ENCODE data around the gene AKR1E2.
A peak's percentile ranks its signal among the peaks of the same experiment; 100 is the strongest.

The AKR1E2 gene

DNA sequence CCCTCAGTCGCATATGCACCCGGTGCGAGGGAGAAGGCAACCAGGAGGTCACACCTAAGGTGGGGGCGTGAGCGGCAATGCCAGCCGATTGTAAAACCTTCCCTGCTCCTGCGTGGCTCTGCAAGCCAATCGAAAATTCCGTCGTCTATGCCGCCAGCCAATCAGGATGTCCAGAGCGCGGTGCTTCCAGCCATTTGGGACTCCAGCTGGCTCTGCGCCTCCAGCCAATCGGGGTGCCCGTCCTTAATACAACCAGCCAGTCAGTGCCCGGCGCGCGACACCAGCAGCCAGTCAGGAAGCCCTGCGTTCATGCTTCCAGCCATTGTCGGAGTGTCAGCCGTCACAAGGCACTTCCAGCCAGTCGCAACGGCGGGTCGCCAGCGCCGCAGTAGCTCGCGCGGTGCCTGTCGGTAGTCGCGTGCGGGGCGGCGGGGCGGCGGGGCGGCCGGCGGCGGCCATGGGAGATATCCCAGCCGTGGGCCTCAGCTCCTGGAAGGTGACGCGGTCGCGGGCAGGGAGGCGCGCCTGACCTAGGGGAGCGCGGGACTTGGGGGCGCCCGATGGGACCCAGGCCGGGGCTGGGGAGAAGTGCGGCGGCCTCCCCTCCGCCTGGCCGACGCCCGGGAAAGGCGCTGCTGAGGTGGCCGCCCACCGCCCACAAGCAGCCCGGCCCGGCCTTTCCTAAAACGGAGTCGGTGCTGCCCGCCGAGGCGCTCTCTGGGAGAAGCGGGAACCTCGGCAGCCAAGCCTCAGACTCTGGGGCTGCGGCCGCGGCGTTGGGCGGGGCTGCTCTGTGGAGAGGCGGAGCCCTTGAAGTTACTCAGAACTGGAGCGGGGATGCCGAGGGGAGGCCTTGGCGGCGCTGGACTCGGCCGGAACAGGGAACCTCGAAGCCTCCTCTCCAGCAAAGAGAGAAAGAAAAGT lies at the start of gene AKR1E2:
Gene AKR1E2 (plus strand): TSS at position 340 of the 924 bp plus-strand sequence. CDS start 118 bp downstream, at position 458.
- DNase-seq, result peak; percentile 91

DNA sequence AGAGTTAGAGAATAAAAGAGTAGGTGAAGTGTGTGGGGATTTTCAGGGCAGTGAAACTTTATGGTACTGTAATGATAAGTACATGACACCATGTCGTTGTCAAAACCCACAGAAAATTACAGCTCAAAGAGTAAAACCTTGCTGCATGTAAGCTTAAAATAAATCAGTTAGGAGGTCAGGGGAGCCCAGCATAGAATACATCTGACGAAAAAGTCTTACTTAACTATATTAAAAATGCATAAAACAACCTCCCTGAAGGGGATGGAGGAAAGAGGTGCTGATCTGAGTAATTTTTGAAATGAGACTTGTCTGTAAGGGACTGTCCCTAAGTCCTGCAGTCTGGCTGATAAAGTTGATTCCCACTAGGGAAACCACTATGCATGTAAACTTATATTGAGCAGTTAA lies 49.8 kb upstream of the AKR1E2 start:
- no peak for DNase-seq

DNA sequence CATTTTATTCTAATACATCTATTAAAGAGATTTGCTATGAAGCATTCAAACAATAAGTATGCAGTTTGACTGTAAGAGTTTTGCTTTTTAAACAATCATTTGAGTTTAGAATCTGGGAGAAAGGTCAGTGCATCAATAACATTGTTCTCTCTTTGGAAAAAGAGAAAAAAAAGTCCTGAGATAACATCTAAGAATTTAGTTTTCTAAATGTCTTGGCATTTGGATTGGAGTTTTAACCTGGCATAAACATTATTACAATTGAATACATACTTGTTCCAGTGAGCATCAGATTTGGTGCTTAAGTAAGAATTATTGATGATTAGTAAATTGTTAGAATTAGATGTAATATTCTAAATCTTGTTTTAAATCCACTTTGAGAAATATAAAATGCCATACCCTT lies 47.2 kb upstream of the AKR1E2 start:
- DNase-seq, result no peak

DNA sequence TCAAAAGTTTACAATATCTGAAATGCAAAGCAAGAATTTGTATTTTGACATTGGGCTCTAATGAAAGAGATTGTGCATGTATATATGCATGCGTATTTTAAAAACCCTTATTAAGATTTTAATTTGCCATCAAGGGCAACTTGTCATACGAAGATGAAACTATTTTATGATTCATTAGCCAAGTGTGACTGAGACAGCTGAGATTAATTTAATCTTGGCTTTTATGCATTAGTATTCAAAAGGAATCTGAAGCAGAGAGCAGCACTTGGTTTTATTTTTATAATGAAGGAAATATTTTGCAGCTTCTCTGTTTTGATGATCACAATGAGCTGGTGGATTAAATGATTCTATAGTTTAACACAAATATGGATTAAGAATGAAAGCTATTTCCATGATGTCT lies 45.9 kb upstream of the AKR1E2 start:
- no peak for DNase-seq

DNA sequence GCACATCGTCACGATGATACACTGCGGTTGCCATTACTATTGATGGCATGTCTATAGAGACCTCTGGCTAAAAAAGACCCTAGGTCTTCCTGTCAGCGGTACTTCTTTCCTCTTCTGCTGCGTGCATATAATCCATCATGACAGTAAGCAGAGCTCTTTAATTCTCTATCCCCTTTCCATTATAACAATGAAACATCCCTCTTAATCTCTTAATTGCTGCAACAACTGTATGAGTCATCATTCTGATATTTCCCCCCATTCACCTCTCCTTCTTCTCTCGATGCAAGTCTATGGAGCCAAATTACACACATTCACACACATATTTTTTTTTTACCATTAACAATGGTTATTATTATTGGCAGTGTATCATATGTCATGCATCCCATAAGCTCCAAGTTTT lies 45.2 kb upstream of the AKR1E2 start:
- DNase-seq, result no peak

DNA sequence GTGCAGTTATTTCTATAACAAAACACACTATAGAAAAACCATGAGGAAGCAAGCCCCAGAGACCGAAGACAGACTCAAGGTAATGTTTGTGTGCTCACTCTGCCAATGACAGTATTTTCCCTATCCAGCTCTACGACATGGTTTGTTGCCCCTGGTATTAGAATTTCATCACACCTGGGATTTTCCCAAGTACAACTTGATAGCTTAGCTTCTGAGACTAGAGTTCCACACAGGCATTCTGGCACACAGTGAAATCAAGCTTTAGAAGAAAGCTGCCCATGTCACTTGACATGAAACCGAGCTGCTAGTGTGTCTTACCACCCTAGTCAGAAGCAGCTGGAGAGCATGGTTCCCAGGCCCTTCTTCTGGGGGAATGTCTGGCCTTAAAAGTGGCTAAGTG lies 44.1 kb upstream of the AKR1E2 start:
- DNase-seq, result no peak

DNA sequence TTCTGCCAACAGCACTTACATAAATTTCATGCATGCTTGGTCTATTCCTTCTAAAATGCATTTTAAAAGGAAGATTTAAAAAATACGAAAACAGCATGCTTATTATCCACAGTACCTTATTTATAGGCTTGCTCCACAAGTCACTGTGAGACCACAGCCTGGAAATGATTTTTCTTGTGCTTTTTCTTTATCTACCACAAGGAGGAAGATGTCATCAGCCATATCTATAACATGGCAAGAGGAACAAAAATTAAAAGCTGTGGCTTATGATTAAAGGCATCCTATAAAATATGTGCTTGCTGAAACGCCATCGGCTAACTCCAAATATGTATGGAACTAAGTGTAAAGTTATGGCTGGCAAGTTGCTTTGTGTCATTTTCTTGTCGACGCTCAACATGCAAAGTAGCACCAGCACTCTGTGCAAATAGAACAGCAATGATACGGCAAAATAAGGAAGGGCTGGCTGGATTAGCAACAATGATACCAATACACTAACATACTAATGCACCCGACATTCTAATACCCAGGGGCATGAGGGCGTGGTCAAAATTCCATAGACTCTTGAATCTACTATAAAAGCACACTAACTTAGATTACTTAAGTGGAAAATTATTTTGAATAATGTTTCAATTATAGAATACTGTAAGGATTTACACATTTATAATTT lies 41.2 kb upstream of the AKR1E2 start:
- no peak for DNase-seq

DNA sequence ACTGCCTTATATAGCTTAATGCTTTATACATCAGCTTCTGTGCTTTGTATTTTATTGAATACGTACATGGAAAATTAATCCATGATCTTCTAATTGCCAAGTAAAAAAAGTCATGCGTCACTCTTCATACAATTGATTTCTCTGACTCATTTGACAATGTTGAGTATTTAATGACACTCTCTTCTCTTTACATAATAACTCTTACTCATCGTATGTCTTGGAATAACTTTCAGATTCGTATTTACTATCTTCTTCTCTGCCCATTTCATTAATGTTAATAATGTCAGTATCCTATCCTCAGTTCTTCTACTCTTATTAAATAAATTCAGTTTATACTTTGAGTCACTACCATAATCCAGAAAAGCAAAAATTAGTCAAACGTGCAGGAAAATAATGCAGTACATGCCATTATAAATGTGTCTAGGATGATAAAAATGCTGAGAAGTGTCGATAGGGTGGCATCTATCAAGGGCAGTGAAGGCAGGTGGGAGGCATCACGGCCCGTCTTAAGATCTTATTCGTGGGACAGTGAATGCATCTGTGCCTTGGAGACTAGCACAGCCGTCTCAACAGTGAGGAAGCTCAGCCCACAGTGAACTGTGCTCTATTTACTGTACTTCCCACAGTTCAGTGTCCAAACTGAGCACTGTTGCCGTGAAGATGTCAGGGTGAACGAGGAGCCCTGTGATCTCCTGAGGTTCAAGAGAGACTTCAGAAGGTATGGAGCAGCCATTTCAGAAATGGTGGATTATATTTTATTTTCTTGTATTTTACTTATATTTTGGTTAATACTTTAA lies 39.8 kb upstream of the AKR1E2 start:
- DNase-seq, result no peak

DNA sequence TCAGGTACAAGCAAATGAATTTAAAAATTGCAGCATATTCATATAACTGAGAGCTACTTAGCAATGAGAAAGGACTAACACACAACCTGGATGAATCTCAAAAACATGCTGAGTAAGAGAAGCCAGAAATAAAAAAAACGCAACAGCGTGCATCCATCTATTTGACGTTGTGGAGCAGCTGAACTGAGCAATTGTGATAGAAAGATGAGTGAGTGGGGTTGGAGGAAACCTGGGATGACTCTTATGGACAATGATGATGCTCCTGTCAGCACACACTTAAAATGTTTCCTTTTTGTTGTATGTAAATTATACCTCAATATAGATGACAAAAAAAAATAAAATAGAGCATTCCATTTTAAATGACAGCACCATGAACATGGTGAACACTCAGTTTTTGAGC lies 36.0 kb upstream of the AKR1E2 start:
- no peak for DNase-seq

DNA sequence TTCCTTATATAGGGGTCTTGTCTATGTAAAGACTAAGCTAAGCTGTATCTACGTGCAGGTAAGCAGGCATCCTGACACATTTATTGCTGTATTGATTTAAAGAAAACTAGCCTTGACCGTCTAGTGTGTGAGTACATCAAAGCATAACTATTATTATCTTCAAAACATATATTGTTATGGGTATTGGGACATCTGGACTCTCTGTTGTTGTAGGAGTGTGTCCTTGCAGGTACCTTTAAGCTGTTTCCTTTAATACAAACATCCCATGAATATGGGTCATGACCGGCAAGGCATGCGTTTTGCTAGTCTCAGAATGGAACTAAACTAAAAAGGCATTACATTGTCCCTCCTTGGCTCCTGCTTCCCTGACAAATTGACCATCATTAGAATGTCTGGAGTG lies 35.1 kb upstream of the AKR1E2 start:
- no peak for DNase-seq

DNA sequence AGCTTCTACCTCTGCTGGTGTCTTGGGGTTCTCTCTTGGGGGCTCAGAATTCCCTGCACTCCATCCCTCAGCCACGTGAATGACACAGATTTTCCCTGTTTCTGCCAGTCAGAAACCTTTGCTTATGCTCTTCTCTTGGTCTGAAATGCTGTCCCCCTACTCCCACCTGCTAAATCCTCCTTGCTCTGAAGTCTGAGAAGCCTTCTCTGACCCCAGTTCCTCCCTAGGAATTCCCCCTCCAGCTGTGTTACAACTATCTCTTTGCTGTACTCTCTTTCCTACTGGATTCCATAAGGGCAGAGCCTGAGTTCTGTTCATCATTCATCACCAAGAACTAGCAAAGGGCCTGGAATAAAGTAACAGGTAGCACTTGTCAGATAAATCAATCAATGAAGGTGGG lies 33.6 kb upstream of the AKR1E2 start:
- DNase-seq, result no peak

DNA sequence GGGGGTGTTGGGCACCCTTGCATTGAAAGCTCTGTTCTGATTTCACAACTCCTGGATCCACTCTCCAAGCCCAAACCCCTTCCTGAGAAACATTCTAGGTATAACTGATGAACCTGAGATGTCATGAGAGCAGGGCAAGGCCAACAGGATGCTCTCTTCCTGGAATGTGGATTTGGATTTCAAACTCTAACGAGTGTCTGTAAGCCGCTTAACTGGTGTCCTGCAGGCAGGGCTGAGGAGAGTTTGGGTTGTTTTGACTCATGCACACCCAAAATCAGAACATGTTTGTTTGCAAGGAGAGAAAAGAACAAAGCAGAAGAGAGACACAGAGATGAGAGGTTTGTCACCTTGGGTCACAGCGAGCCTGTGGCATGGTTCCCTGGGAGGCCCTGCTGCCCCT lies 24.6 kb upstream of the AKR1E2 start:
- DNase-seq, result no peak

DNA sequence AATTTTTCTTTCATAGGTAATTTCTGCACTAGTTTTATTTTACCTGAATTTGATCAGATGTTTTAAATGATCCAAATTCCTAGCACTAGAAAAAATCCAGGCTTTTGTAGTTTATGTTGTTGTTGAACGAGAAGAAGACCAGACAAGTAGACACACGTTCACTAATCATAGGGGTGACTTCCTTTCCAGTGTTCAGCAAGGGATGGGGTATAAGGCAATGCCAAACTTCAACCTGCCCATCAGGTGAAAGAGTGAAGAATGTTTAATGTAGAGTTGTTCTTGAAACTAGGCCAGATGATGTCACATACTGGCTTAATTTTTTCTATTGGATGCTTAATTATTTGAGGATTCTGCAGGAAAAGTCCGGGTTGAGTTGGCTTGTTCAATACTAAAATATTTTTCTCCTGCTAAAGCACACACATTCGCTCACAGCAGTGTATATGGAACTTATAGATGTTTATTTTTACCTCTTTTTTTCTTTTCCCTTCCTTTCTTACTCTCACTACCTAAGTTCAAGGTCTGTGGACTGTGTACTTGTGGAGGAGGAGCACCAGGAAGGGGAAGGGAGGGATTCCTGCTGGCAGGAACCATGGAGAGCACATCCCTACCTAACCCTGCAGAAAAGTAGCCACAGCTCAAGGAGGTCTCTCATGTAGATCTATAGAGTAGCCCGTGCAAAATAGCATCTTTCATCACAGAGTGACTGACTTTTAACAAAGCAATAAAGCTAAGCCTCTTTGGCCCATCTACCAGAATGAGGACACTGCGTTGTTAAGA lies 23.1 kb upstream of the AKR1E2 start:
- no peak for DNase-seq

DNA sequence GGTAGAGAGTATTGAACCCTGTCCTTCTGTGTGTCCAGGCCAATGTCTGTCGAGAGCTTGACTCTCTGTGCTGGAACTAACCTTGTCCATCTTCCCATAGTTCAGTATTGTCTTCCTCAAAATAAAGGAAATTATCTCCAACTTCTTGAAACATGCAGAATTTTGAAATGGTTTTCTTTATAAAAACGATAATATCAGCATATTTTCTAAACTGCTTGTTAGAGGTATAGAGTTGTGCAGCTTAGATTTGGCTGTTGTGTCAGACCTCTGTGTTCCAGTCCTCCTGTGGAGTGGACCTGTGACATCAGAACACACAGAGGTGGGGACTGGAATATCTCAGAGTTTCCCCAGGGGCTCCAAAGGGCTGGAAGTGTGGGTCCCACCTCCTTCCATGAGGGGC lies 22.2 kb upstream of the AKR1E2 start:
- no peak for DNase-seq

DNA sequence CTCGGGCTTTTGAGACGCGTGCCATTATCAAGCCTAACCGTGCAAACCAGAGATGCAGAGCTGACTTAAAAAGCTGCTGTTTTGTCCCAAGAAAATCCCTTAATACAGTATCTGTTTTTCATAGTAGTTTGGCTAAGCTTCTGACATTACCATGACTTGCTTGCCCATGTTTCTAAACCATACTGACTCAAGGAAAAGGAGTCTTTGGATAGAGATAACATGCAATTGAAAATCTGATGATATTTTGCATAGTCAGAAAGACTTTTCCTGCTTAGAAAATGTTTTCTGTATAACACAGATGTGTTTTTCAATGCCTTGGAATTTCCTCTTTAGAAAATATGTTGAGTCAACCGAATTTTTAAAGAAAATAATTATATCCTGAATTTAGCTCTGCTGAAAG lies 21.5 kb upstream of the AKR1E2 start:
- no peak for DNase-seq

DNA sequence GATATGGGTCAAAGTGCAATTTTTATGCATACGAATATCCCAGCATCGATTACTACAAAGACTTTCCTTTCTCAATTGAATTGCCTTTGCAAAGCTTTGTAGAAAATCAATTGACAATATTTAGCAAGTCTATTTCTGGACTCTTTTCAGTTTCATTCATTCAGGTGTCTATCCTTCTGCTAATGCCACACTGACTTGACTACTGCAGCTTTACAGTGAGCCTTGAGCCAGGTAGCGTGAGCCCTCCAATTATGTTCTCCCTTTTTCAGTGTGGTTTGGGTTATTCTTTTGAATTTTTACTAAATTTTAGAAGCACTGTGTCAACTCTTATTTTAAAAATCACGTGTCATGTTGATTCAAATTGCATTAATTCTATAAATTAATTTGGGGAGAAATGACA lies 19.5 kb upstream of the AKR1E2 start:
- no peak for DNase-seq

DNA sequence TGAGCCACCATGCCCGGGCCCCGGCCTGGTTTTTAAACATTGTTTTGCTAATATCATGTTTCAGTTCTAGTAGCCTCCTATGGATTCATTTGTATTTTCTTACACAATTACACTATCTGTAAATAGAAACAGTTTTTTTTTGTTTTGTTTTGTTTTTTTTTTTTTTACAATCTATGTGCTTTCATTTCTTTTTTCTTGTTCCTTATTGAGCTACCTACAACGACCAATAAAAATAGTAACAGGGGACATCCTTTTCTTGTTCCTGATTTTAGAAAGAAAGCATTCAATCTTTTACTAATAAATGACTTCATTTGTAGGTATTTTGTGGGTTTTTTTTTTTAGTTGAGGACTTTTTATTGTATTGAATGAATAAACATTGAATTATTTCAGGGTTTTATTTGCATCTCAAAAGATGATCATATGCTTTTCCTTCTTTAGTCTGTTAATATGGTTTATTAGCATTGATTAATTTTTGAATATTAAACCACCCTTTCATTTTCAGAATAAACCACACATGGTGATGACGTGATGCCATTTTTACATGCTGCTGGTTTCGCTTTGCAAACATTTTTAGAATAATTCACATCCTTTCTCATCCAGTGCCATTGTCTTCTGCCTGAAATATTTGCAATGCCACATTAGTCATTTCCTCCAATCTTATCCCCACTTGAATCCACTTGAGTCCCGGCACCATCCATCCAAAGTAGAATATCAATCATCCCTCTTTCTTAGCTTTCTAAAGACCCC lies 18.1 kb upstream of the AKR1E2 start:
- no peak for DNase-seq

DNA sequence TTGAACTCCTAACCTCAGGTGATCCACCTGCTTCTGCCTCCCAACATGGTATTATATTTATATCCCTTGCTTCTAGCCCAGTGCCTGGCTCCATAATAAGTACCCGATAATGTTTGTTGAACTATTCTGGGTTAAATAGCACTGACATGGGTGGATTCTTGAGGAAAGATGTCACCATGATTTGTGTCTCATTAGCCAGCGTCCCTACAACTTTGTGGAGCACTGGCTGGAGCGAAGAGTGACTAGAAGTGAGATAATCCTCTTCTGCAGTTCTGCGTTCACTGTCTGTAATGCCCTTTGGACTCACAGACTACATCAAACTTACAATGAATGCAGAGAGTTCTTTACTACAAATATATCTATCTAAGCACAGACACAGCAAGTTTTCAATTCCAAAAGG lies 16.9 kb upstream of the AKR1E2 start:
- no peak for DNase-seq

DNA sequence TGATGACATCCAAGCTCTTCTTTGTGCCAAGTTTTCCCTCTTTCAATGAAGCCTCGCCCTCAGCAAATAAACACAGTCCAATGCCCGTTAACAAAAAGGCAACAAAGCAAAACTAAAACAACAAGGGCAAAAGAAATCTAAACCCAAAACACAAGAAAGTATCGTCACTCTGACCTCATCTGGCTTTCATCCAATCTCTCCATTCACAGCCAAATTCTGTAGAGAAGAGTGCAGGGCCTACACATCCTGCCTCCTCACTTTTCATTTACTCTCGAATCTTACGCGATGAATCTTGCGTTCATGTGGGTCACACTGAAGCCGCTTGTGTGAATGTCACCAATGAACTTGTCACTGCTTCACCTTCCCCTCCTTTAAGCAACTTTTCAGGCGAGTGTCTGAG lies 15.9 kb upstream of the AKR1E2 start:
- DNase-seq, result no peak

DNA sequence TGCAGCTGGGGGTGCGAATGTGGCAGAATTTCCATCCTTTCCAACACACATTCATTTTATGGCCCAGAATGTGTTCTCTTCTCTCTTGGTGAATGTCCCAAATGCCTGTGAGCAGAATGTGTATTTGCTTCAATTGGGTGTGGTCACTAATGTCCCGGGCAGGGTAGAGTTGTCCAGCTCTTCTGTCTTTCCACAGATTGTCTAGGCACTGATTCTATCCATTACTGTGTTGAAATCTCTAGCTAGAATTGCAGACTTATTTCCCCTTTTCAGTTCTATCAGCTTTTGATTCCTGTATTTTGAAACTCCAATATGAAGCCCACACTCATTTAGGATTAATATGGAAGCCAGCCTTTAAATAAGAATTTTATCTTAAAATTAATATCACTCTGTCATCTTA lies 14.0 kb upstream of the AKR1E2 start:
- DNase-seq, result no peak

DNA sequence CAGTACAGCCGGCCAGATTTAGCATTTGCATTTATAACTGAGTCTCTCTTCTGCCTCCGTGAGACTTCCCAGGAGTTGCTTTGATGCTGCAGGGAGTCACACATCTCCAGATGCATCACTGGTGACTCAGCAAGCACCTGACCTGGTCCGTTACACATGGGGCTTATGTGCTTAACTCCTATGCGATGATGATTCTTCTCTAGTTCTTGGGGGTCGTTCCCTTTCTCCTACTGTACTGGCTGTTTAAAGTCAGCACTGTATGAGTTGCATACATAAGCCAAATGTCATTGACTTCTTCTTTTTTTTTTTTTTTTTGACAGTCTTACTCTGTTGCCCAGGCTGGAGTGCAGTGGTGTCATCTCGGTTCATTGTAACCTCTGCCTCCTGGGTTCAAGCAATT lies 13.0 kb upstream of the AKR1E2 start:
- DNase-seq, result peak; percentile 15

DNA sequence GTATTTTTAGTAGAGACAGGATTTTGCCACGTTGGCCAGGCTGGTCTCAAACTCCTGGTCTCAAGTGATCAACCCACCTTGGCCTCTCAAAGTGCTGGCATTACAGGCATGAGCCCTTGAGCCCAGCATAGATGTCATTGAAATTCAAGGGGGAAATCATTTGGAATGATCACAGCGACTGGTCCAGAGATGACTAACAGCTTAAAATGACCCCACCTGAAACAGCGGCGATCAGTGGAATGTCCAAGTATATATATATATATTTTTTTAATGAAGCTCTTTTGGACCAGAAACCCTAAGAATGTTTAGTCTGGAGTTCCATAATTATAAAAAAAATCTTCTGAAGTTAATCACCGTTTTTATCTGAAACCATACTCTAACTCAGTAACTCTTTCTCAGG lies 12.5 kb upstream of the AKR1E2 start:
- DNase-seq, result no peak
